Panc1 (cell line): ENCODE measurements around the gene PTPN1.

Source experiments
- CTCF ChIP-seq: fragments of 450-650 bp; IDR thresholded peaks from 2 replicates; pipeline ENCODE4 v1.5.1; 2017; ENCODE audit warnings: mild to moderate bottlenecking
- POLR2AphosphoS5 ChIP-seq: IDR thresholded peaks from 2 replicates; pipeline ENCODE4 v1.6.1; 2012; ENCODE audit warnings: mild to moderate bottlenecking, low read depth, low read length, moderate library complexity
- SIN3A ChIP-seq: IDR thresholded peaks from 2 replicates; pipeline ENCODE4 v1.6.1; 2012; ENCODE audit warnings: low read depth, mild to moderate bottlenecking, low read length, moderate library complexity, borderline replicate concordance; ENCODE audit not compliant: insufficient read depth

- TF ChIP-seq POLR2AphosphoS5 (no peak), CTCF (no peak), SIN3A (no peak)
Observed at GRCh38 chr20:50475681-50476292, 34.4 kb upstream of the PTPN1 start.
